ENCODE results near the gene MYL12A. TPM values are rescaled to one million over a fixed set of nuclear protein-coding genes. Genes with fewer than 3 reads are reported as not detected.
A peak's percentile ranks its signal among the peaks of the same experiment; 100 is the strongest.

Gene MYL12A
- total and polyA plus RNA-seq, 2 of the 13 experiments (the other 11 are each of a cell fraction or from before 2014, with no cell fraction given): 261 to 277 TPM

DNA sequence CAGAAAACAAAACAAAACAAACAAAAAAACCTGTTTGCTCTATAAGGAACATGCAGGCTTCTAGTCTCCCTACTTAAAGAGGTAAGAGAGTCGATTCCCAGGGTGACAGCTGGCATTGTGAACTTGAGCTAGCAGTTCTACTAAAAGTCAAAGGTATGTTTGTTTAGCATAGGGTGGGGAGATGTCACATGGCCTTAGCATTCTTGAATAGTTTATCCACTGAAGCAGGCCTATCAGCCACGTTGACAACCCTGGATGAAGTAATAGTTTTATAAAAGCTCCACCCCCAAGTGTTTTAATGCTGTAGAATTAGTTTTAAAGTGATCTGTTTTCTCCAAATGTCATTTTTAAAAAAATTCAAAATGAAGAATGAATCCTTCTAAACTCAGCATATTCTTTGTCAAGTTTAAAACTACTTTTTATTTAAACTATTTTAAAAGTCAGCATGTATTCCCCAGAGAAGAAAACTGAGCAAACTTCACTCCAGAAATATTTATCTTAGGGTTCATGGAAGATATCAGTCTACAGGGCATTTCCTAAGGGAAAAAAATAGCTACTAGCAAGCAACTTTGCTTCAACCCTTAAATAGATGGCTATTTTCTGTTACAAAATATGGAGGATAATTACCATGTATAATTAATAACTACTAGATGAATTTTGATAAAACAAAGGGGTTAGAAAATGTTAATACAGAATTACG is 29.5 kb upstream of the MYL12A start (continued):
- TF ChIP-seq, protein P1, sequence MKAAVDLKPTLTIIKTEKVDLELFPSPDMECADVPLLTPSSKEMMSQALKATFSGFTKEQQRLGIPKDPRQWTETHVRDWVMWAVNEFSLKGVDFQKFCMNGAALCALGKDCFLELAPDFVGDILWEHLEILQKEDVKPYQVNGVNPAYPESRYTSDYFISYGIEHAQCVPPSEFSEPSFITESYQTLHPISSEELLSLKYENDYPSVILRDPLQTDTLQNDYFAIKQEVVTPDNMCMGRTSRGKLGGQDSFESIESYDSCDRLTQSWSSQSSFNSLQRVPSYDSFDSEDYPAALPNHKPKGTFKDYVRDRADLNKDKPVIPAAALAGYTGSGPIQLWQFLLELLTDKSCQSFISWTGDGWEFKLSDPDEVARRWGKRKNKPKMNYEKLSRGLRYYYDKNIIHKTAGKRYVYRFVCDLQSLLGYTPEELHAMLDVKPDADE (CRISPR knock-in tag; IDR thresholded peaks at IDR 0.05): no peak
- peak; percentile 59; the same call in 1 of the 2 replicates for TF ChIP-seq MIER3 (CRISPR knock-in tag; IDR thresholded peaks at IDR 0.05; ENCODE audit: borderline replicate concordance)
- TF ChIP-seq, protein P2, sequence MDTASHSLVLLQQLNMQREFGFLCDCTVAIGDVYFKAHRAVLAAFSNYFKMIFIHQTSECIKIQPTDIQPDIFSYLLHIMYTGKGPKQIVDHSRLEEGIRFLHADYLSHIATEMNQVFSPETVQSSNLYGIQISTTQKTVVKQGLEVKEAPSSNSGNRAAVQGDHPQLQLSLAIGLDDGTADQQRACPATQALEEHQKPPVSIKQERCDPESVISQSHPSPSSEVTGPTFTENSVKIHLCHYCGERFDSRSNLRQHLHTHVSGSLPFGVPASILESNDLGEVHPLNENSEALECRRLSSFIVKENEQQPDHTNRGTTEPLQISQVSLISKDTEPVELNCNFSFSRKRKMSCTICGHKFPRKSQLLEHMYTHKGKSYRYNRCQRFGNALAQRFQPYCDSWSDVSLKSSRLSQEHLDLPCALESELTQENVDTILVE (CRISPR knock-in tag; IDR thresholded peaks at IDR 0.05): no peak
- TF ChIP-seq MAF1 (CRISPR knock-in tag; IDR thresholded peaks at IDR 0.05; ENCODE audit: borderline replicate concordance): no peak
- TF ChIP-seq, protein P3, sequence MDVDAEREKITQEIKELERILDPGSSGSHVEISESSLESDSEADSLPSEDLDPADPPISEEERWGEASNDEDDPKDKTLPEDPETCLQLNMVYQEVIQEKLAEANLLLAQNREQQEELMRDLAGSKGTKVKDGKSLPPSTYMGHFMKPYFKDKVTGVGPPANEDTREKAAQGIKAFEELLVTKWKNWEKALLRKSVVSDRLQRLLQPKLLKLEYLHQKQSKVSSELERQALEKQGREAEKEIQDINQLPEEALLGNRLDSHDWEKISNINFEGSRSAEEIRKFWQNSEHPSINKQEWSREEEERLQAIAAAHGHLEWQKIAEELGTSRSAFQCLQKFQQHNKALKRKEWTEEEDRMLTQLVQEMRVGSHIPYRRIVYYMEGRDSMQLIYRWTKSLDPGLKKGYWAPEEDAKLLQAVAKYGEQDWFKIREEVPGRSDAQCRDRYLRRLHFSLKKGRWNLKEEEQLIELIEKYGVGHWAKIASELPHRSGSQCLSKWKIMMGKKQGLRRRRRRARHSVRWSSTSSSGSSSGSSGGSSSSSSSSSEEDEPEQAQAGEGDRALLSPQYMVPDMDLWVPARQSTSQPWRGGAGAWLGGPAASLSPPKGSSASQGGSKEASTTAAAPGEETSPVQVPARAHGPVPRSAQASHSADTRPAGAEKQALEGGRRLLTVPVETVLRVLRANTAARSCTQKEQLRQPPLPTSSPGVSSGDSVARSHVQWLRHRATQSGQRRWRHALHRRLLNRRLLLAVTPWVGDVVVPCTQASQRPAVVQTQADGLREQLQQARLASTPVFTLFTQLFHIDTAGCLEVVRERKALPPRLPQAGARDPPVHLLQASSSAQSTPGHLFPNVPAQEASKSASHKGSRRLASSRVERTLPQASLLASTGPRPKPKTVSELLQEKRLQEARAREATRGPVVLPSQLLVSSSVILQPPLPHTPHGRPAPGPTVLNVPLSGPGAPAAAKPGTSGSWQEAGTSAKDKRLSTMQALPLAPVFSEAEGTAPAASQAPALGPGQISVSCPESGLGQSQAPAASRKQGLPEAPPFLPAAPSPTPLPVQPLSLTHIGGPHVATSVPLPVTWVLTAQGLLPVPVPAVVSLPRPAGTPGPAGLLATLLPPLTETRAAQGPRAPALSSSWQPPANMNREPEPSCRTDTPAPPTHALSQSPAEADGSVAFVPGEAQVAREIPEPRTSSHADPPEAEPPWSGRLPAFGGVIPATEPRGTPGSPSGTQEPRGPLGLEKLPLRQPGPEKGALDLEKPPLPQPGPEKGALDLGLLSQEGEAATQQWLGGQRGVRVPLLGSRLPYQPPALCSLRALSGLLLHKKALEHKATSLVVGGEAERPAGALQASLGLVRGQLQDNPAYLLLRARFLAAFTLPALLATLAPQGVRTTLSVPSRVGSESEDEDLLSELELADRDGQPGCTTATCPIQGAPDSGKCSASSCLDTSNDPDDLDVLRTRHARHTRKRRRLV (CRISPR knock-in tag; IDR thresholded peaks at IDR 0.05): no peak
- TF ChIP-seq, protein P4, sequence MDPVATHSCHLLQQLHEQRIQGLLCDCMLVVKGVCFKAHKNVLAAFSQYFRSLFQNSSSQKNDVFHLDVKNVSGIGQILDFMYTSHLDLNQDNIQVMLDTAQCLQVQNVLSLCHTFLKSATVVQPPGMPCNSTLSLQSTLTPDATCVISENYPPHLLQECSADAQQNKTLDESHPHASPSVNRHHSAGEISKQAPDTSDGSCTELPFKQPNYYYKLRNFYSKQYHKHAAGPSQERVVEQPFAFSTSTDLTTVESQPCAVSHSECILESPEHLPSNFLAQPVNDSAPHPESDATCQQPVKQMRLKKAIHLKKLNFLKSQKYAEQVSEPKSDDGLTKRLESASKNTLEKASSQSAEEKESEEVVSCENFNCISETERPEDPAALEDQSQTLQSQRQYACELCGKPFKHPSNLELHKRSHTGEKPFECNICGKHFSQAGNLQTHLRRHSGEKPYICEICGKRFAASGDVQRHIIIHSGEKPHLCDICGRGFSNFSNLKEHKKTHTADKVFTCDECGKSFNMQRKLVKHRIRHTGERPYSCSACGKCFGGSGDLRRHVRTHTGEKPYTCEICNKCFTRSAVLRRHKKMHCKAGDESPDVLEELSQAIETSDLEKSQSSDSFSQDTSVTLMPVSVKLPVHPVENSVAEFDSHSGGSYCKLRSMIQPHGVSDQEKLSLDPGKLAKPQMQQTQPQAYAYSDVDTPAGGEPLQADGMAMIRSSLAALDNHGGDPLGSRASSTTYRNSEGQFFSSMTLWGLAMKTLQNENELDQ (CRISPR knock-in tag; IDR thresholded peaks at IDR 0.05; ENCODE audit: borderline replicate concordance): no peak
- no peak for TF ChIP-seq NFIB (CRISPR knock-in tag; IDR thresholded peaks at IDR 0.05; ENCODE audit: borderline replicate concordance)
- no peak for TF ChIP-seq SNAPC2 (CRISPR knock-in tag; IDR thresholded peaks at IDR 0.05)
- TF ChIP-seq RARA (CRISPR knock-in tag; IDR thresholded peaks at IDR 0.05): peak; percentile 88
- TF ChIP-seq ZNF460 (CRISPR knock-in tag; IDR thresholded peaks at IDR 0.05; ENCODE audit: borderline replicate concordance): no peak
- TF ChIP-seq ZNF501 (CRISPR knock-in tag; IDR thresholded peaks at IDR 0.05): no peak
- TF ChIP-seq ZNF24 (IDR thresholded peaks at IDR 0.05): no peak
- TF ChIP-seq ZBTB3 (CRISPR knock-in tag; IDR thresholded peaks at IDR 0.05; ENCODE audit: borderline replicate concordance, low read depth): no peak
- TF ChIP-seq AKAP8 (CRISPR knock-in tag; IDR thresholded peaks at IDR 0.05): no peak
- TF ChIP-seq ZNF224 (CRISPR knock-in tag; IDR thresholded peaks at IDR 0.05): no peak
- TF ChIP-seq, protein P5, sequence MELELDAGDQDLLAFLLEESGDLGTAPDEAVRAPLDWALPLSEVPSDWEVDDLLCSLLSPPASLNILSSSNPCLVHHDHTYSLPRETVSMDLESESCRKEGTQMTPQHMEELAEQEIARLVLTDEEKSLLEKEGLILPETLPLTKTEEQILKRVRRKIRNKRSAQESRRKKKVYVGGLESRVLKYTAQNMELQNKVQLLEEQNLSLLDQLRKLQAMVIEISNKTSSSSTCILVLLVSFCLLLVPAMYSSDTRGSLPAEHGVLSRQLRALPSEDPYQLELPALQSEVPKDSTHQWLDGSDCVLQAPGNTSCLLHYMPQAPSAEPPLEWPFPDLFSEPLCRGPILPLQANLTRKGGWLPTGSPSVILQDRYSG (CRISPR knock-in tag; IDR thresholded peaks at IDR 0.05): no peak
- TF ChIP-seq MXI1 (IDR thresholded peaks at IDR 0.05; ENCODE audit: borderline replicate concordance, low read depth, low read length): peak; percentile 32; the same call in 1 of the 3 replicates
- no peak for TF ChIP-seq ZNF34 (CRISPR knock-in tag; IDR thresholded peaks at IDR 0.05; ENCODE audit: borderline replicate concordance)
- no peak for TF ChIP-seq KDM2A (CRISPR knock-in tag; IDR thresholded peaks at IDR 0.05; ENCODE audit: borderline replicate concordance, low read depth)
